WI38 (cell line): ENCODE measurements around the gene ZDHHC11B.
"Not testable (repeated sequence)": the region's sequence is repeated elsewhere in the genome, so short reads cannot be mapped to it uniquely, and the experiment has no call there.

Source experiments
- H3K4me3 ChIP-seq: 2 replicates; pipeline ENCODE4 v1.5.1; 2011; ENCODE audit warnings: low read depth, mild to moderate bottlenecking, control low read depth, low read length
- CTCF ChIP-seq: IDR thresholded peaks from 2 replicates; pipeline ENCODE4 v1.5.1; 2012; ENCODE audit warnings: low read depth, mild to moderate bottlenecking, control low read depth, low read length

Gene ZDHHC11B

GRCh38 chr5:685262-686171 lies 99.0 kb downstream of the ZDHHC11B start:
- no peak for TF ChIP-seq CTCF
- no peak overlapping the region for H3K4me3 ChIP-seq

GRCh38 chr5:684751-685216 lies 99.7 kb downstream of the ZDHHC11B start:
- H3K4me3 ChIP-seq: no peak overlapping the region
- no peak for TF ChIP-seq CTCF

GRCh38 chr5:683551-684481 lies 100.7 kb downstream of the ZDHHC11B start:
- TF ChIP-seq CTCF: no peak
- no peak overlapping the region for H3K4me3 ChIP-seq

GRCh38 chr5:682651-683358 lies 101.7 kb downstream of the ZDHHC11B start:
- H3K4me3 ChIP-seq: not testable (repeated sequence)

GRCh38 chr5:682216-682615 lies 102.3 kb downstream of the ZDHHC11B start:
- not testable (repeated sequence) for H3K4me3 ChIP-seq

GRCh38 chr5:681317-682191 lies 103.0 kb downstream of the ZDHHC11B start:
- not testable (repeated sequence) for H3K4me3 ChIP-seq

- not testable (repeated sequence) for H3K4me3 ChIP-seq
Observed at GRCh38 chr5:680836-681235, 103.7 kb downstream of the ZDHHC11B start.

GRCh38 chr5:680118-680795 lies 104.3 kb downstream of the ZDHHC11B start:
- not testable (repeated sequence) for H3K4me3 ChIP-seq

- not testable (repeated sequence) for H3K4me3 ChIP-seq
Observed at GRCh38 chr5:679166-679895, 105.2 kb downstream of the ZDHHC11B start.

GRCh38 chr5:678521-678920 lies 106.0 kb downstream of the ZDHHC11B start:
- H3K4me3 ChIP-seq: not testable (repeated sequence)
